Natural killer cell (primary cell): Measurements from ENCODE around the gene AP1S1. TPM values are rescaled to one million over a fixed set of nuclear protein-coding genes. Genes with fewer than 3 reads are reported as not detected.

Experiments
- ATAC-seq, 3 donors: fragments of 150-1000 bp in 2 of 3; fragments of 200-7000 bp in 1 of 3; cut with Tn5 transposase; 1 replicate in 1 of 3; 2 replicates in 2 of 3; pipeline ENCODE4 v1.10.0; 2021; ENCODE audit warnings: mild to moderate bottlenecking in 2 of 3, moderate library complexity in 2 of 3
- DNase-seq, 2 donors: peaks; one replicate each; pipeline versions ENCODE4 v3.0.0 to v3.0.0-alpha.2; 2013 to 2021; ENCODE audit warnings: mixed read lengths in 1 of 2
- H3K27ac ChIP-seq: one replicate; pipeline ENCODE4 v1.5.1; 2013; ENCODE audit warnings: mild to moderate bottlenecking, low read length
- H3K27me3 ChIP-seq: one replicate; pipeline ENCODE4 v1.6.1; 2013; ENCODE audit warnings: low read length; ENCODE audit not compliant: control insufficient read depth, insufficient read depth
- H3K36me3 ChIP-seq: one replicate; pipeline ENCODE4 v1.6.1; 2013; ENCODE audit warnings: low read length; ENCODE audit not compliant: control insufficient read depth, insufficient read depth
- H3K4me1 ChIP-seq: one replicate; pipeline ENCODE4 v1.6.1; 2013; ENCODE audit warnings: low read length; ENCODE audit not compliant: control insufficient read depth, insufficient read depth
- H3K4me3 ChIP-seq: one replicate; pipeline ENCODE4 v1.5.1; 2013; ENCODE audit warnings: low read length
- H3K9me3 ChIP-seq: one replicate; pipeline ENCODE4 v1.6.1; 2013; ENCODE audit warnings: low read length; ENCODE audit not compliant: control insufficient read depth, insufficient read depth
- H3K27ac Mint-ChIP-seq, 2 donors: one replicate each; pipeline ENCODE4 v1.8.0; 2022; ENCODE audit warnings: mild to moderate bottlenecking in 2 of 2, mixed read lengths in 2 of 2, moderate library complexity in 1 of 2
- H3K27me3 Mint-ChIP-seq, 2 donors: one replicate each; pipeline ENCODE4 v1.8.0; 2022; ENCODE audit warnings: low read depth in 2 of 2, mixed read lengths in 2 of 2
- H3K36me3 Mint-ChIP-seq: one replicate; pipeline ENCODE4 v1.8.0; 2022; ENCODE audit warnings: mixed read lengths
- H3K4me1 Mint-ChIP-seq, 2 donors: one replicate each; pipeline ENCODE4 v1.8.0; 2022; ENCODE audit warnings: mixed read lengths in 2 of 2
- H3K4me3 Mint-ChIP-seq: one replicate; pipeline ENCODE4 v1.8.0; 2022; ENCODE audit warnings: mild to moderate bottlenecking, moderate library complexity, mixed read lengths
- H3K9me3 Mint-ChIP-seq, 2 donors: one replicate each; pipeline ENCODE4 v1.8.0; 2022; ENCODE audit warnings: mixed read lengths in 2 of 2
- WGBS: methylation state at CpG from one replicate; pipeline ENCODE4 v1.1.7; 2013; ENCODE audit warnings: missing lambda C conversion rate; ENCODE audit not compliant: insufficient coverage; 5-methylcytosine and 5-hydroxymethylcytosine counted together
- intact Hi-C: fragments of 100-400 bp; cut with micrococcal nuclease; formaldehyde crosslinking; loops from one replicate; pipeline ENCODE4 v1.14.2; 2022
- total RNA-seq, 4 donors: library from RNA; stranded (reverse); fragments of 120-200 nt in 1 of 4; gene quantifications; one replicate each; pipeline versions ENCODE4 v1.2.3 to v1.2.4, GENCODE V29; 2013 to 2022
- TF ChIP-seq, protein P1 (sequence below): fragments of 200-600 bp; IDR thresholded peaks from one replicate; pipeline ENCODE4 v1.8.0; 2022; ENCODE audit warnings: antibody characterized with exemption

The AP1S1 gene
- total RNA-seq, 3 donors from 2014 or later (not counting 1 experiment from before 2014, with no cell fraction given) = 4.3 to 7.0 (median 5.0) TPM

DNA sequence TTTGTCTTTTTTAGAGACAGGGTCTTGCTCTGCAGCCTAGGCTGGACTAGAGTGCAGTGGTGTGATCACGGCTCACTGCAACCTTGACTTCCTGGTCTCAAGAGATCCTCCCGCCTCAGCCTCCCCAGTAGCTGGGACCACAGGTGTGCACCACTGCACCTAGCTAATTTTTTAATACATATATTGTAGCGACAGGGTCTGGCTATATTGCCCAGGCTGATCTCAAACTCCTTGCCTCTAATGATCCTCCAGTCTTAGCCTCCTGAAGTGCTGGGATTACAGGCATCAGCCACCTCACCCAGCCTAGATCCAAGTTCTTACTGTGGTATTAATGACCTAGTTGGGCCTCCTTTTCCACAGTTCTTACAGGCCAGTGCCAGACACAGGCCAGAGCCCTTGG, 39.1 kb upstream of the AP1S1 start:
- intact Hi-C loops = no loop called here
- Mint-ChIP-seq H3K9me3 (no peaks in the 10 kb centered on the region), H3K4me1 (no peaks in the 10 kb centered on the region), H3K27me3 (peaks cover 0 to 3% of the 10 kb centered on the region in 2 donors), H3K36me3 (no peaks in the 10 kb centered on the region), H3K27ac (no peak overlapping the region), H3K4me3 (no peak overlapping the region)
- WGBS = 83% methylated on average over 3 of the region's 3 CpGs
- no peaks in the 10 kb centered on the region for H3K36me3 ChIP-seq
- H3K4me3 ChIP-seq = no peak overlapping the region
- H3K27me3 ChIP-seq = no peaks in the 10 kb centered on the region
- no peaks in the 10 kb centered on the region for H3K4me1 ChIP-seq
- DNase-seq (no peak), ATAC-seq (no peak)
- no peak overlapping the region for H3K27ac ChIP-seq
- TF ChIP-seq, protein P1, sequence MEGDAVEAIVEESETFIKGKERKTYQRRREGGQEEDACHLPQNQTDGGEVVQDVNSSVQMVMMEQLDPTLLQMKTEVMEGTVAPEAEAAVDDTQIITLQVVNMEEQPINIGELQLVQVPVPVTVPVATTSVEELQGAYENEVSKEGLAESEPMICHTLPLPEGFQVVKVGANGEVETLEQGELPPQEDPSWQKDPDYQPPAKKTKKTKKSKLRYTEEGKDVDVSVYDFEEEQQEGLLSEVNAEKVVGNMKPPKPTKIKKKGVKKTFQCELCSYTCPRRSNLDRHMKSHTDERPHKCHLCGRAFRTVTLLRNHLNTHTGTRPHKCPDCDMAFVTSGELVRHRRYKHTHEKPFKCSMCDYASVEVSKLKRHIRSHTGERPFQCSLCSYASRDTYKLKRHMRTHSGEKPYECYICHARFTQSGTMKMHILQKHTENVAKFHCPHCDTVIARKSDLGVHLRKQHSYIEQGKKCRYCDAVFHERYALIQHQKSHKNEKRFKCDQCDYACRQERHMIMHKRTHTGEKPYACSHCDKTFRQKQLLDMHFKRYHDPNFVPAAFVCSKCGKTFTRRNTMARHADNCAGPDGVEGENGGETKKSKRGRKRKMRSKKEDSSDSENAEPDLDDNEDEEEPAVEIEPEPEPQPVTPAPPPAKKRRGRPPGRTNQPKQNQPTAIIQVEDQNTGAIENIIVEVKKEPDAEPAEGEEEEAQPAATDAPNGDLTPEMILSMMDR = no peak
- H3K9me3 ChIP-seq = no peaks in the 10 kb centered on the region

DNA sequence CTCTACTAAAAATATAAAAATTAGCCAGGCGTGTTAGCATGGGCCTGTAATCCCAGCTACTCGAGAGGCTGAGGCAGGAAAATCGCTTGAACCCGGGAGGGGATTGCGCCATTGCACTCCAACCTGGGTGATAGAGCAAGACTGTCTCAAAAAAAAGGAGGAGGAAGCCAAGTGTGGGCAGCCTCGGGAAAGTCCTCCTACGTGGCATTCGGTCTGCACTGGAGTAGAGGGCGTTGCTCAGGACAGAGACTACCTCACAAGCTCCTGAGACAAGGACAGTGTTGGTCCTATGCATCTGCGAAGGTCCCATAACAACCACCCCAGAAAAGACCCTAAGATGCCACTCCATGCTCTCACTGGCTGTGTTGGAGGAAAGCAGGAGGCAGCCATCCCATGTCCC, 37.4 kb upstream of the AP1S1 start:
- Histone ChIP-seq H3K9me3 (no peaks in the 10 kb centered on the region), H3K36me3 (no peaks in the 10 kb centered on the region), H3K4me3 (no peak overlapping the region), H3K27me3 (no peaks in the 10 kb centered on the region), H3K27ac (no peak overlapping the region), H3K4me1 (peaks cover 2% of the 10 kb centered on the region)
- intact Hi-C loops = no loop called here
- TF ChIP-seq, protein P1 = no peak
- Mint-ChIP-seq H3K4me3 (no peak overlapping the region), H3K4me1 (peaks cover 2% of the 10 kb centered on the region in 2 donors), H3K9me3 (no peaks in the 10 kb centered on the region), H3K27ac (no peak overlapping the region), H3K27me3 (peaks cover 0 to 8% of the 10 kb centered on the region in 2 donors), H3K36me3 (no peaks in the 10 kb centered on the region)
- ATAC-seq (no peak), DNase-seq (no peak)
- WGBS = 84% methylated on average over 10 of the region's 10 CpGs

DNA sequence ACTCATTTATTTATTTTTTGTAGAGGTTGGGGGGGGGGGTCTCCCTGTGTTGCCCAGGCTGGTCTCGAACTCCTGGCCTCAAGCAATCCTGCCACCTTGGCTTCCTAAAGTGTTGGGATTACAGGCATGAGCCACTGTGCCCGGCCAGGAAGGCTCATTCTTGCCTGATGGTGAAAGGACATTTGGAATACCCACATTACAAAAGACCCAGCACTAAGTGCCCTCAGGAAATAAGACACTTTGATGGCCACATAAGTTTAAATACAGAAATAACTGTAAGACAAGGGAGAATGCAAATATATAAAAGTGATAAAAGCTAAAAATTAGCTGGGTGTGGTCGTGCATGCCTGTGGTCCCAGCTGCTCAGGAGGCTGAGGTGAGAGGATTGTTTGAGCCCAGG, 35.4 kb upstream of the AP1S1 start:
- 75% methylated on average over 3 of the region's 3 CpGs for WGBS
- Histone ChIP-seq H3K27me3 (no peaks in the 10 kb centered on the region), H3K36me3 (no peaks in the 10 kb centered on the region), H3K9me3 (no peaks in the 10 kb centered on the region), H3K4me3 (no peak overlapping the region), H3K4me1 (peaks cover 8% of the 10 kb centered on the region), H3K27ac (no peak overlapping the region)
- Mint-ChIP-seq H3K36me3 (no peaks in the 10 kb centered on the region), H3K4me1 (peaks cover 9 to 10% of the 10 kb centered on the region in 2 donors), H3K9me3 (no peaks in the 10 kb centered on the region), H3K4me3 (no peak overlapping the region), H3K27me3 (peaks cover 0 to 15% of the 10 kb centered on the region in 2 donors), H3K27ac (no peak overlapping the region)
- TF ChIP-seq, protein P1 = no peak
- intact Hi-C loops = no loop called here
- ATAC-seq = no peak
- no peak for DNase-seq

DNA sequence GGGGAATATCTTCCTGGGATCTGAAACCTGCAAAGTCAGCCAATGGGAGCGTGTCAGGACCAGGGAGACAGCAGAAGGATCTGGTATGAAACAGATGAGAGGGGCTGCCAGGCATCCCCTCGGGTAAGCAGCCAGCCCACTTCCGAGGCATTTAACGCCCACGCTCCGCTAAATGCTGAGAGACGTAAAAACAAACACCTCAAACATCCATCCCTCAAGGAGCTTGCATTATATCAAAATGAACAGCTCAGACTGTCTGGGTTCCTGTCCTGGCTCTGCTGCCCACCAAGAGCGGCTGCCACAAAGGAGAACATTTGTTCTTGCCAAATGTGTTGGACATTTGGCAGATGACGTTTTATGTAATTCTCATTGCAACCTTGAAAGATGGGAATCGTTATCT, 34.4 kb upstream of the AP1S1 start:
- no peak overlapping the region for H3K27ac Mint-ChIP-seq

More for the DNA sequence above, 34.4 kb upstream of the AP1S1 start:
- Histone ChIP-seq H3K4me1 (peaks cover 16% of the 10 kb centered on the region), H3K9me3 (no peaks in the 10 kb centered on the region), H3K36me3 (no peaks in the 10 kb centered on the region), H3K4me3 (no peak overlapping the region), H3K27ac (no peak overlapping the region), H3K27me3 (no peaks in the 10 kb centered on the region)
- intact Hi-C loops = no loop called here
- H3K27me3 Mint-ChIP-seq = peaks cover 7 to 18% of the 10 kb centered on the region in 2 donors
- H3K36me3 Mint-ChIP-seq = no peaks in the 10 kb centered on the region
- H3K4me3 Mint-ChIP-seq = no peak overlapping the region
- H3K4me1 Mint-ChIP-seq = peaks cover 15 to 16% of the 10 kb centered on the region in 2 donors
- DNase-seq = no peak
- no peak for ATAC-seq
- WGBS = 67% methylated on average over 10 of the region's 10 CpGs
- TF ChIP-seq, protein P1 = no peak
- H3K9me3 Mint-ChIP-seq = no peaks in the 10 kb centered on the region
